ENCODE measurements around the gene GDF7.

Gene GDF7

DNA sequence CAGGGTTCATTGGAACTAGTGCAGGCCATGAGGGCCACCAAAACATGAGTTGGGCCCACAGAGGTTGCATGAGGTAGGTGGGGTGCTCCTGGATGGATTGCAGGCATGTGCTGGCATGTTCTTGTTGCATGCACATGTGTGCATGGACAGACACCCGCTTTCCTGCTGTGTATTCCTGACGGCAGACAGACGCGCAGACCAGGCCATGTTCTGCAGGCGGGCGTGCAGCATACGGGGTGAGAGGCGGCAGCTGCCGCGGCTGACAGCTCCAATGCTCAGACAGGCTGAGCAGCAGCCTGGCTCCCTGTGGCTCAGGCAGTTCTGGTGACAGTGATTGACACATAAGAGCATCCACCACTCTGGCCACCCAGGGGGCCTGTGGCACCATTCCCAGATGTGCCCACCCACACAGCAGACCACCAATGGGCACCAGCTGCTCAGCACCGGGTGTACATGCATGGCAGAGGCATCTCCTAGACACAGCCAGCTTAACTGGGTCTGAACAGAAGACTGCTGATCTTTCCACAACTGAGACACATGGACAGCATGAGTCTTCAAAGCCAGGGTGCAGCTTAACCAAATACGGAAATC is 37.3 kb upstream of the GDF7 start:
- no peak for DNase-seq

DNA sequence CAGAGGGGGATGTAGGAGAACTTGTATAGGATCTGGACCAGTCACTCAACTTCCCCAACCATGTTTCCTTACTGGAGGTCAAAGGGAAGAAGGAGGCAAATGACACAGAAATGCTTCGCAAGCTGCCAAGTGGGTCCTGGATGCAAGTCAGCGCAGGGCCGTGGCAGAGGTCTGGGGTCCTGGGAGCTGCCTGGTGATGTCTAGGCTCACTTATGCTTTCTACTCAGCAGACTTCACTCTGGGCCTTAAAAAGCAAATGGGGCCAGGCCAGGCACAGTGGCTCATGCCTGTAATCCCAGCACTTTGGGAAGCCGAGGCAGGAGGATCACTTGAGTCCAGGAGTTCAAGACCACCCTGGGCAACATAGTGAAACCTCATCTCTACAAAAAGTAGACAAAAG is 36.0 kb upstream of the GDF7 start:
- DNase-seq = no peak

DNA sequence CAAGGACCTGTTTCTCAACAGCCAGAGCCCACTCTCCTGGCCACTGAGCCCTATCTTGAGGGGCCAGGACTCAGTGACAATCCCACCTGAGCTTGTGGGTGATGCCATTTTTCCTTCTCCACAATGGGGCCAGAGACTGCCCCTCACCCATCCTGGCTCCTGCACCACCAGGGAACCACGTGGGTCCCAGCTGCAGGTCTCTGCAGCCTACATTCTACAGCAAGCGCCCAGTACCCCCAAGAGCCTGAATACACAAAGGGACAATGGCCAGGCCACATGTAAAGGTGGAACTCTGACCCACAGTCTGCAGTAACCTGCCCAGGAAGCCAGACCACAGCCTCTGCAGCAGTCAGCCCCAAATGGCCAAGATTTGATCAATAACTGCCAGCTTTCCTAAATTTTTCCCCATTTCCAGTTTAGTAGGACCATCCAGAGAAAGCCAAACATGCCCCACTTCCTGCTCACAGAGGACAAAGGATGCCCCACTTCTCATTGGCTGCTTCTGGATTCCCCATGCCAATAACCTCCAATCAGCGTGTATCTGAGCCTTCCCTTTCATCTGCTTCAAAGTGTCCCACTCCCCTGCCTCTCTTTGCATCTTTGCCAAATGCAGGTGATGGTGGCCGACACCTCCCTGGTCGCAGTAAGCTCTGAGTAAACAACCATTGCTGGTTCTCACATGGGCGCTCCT is 35.2 kb upstream of the GDF7 start:
- no peak for DNase-seq

DNA sequence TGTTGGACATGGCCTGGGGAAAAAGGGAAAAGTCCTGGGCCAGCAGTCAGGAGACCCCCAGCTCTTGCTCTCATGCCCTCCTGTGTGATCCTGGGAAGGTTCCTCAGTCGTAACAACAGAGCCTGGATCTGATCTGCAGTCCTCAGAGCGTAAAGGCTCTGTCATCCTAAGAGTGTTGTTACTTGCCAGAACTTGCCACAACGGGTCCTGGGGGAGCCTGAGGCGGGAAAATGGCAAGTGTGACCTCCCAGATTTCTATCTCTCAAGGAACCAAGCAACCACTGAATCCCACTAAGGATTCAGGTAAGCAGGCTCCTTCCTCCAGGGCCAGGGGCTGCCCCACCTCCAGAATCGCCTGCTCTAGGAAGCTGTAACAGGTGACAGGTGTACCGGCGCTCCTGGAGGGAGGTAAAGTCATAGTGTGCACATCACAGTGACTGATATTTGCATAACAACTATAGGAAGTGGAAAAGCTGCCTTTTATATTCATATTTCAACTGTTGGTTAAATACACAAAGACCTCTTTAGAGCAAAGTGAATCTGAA is 34.4 kb upstream of the GDF7 start:
- DNase-seq = no peak

DNA sequence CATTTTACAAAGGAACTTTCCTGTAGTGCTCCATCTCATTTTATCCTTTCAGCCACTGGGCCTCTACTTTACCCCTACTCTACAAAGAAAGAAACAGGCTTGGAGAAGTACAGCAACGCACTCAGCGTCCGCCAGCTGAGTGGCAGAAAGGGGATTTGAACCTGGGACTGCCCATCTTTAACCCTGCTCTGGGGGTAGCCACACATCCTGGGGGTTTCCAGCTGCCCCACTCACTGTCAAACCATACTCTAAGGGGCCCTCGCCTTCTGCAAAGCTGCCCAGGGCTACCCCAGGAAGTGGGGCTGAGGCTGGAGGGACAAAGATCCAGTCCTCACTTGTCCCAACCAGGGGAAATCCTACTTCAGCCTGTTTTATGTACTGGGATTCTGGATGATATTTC is 33.9 kb upstream of the GDF7 start:
- DNase-seq = no peak

DNA sequence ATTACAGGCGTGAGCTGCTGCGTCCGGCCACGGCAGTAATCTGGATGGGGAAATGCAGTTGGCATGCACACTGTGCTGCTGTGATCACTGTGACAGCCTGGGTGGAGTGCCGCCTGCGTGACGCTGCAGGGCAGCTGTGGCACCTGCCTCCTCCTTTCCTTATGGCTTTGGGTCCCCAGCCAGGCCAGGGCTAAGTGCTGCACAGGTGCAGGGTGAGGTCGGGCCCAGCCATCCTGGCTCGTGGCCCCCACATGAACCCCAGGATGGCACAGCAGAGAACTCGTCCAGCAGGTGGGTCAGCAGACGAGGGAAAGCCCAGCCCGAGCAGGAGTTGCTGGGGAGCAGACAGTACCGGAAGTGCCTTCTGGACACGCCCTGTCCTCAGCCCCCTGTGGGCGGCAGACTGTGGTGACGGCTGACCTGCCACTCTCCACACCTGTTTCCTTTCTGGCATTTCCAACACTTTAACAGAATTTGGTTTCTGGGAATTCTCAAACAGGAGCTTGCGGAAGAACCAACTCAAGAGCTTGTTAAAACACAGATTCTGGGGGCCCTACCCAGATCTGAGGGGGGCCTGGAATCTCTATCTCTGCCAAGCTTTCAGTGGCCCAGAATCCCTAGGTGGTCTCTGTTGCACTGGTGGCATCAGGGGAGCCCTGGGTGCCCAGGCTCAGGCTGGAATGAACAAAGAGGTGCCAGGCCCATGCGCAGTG is 33.0 kb upstream of the GDF7 start:
- DNase-seq = no peak

DNA sequence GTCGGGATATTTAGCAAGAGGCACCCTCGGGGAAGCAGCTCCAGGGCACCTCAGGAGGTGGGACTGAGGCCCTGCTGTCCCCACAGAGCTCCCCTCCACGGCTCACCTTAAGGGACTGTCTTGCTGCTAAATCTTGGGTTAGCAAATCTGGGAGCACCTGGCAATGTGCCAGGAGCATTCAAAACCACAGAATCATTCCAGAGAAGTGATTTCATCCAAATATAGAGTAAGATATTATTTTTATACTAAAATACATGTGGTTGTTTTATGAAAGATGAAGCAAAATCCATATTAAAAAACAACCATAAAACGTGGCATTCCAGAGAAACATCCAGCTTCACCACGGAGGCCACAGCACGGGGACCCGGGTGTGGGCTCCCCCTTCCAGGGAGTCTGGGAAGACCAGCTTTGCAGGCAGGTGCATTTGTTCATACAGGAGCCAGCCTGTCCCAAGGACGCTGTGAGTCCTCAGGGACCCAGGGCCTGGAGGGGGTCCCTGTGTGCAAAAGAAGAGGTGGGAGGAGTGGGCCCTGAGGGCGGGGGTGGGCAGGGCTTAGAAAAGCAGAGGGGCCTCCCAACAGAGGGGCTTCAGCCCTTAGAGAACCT is 32.3 kb upstream of the GDF7 start:
- no peak for DNase-seq

DNA sequence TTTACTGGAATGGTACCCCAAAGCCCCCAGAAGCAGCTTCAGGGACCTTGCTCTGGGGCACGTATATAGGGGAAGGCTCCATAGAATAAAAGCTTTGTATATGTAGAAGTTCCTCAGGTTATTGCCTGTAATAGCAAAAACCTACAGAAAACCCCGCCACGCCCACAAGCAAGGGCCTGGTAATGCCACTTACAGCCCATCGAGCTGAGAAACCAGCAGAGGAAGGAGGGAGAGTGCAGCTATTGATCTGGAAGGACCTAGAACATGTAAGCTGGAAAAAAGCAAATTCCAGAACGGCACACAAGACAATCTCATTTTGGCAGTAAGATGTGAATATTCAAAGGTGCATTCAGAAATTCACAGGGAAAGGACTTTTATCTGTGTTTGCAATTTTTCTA is 31.8 kb upstream of the GDF7 start:
- DNase-seq = no peak

DNA sequence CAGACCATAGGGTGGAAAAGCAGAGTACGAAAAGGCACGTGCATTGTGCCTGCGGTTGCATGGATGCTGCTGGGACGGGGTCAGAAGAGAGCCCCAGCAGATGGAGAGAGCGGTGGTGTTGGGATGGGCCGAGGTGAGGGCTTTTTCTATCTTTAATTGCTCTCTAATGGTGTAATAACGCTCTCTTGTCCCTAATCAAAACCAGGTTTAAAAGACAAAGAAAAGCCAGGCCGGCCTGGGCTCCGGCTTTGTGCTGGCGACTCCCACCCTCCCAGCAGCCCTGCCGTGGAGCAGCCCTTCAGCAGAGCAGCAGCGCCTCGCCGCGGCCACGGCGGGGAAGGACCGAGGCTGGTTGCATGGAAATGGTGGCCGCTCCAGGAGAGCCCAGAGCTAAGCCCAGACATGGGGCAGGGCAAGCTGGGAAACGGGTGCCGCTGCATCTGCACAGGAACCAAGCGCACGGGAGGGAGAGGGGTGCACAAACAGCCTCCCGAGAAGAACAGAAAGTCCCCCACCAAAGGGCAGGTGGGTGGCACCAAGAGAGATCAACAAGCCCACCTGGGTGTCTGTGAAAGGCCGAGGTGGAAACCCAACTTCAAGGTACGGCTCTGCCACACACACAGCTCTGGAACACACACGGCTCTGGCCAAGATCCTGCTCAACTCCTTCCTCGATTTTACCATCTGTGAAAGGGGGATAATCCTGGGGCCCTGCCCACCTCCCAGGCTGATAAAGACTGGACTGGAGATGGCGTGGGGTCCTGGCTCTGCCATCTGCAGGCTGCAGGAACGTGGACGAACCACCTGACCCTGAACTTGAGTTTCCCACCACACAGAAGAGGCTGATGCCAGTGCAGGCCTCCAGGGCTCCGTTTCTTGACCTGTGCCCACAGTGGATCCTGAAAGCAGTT is 31.0 kb upstream of the GDF7 start:
- peak; percentile 77 for DNase-seq

DNA sequence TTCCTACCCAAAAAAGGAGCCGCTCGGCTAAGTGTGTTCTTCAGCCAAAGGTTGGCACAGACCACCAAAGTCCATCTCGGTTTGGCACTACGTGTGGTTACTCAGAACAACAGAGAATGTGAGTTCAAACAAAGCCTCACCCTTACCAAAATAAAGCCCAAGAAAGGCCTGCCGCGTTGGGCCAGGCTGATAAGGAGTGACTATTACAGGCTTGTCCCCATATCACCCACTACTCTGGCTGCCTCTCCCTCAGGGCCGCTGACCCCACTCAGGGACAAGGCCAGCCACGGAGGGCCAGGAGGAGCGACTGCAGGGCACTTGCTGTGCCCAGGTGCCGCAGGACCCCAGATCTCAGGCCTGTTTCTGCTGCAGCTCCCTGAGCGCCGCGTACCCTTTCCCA is 29.8 kb upstream of the GDF7 start:
- DNase-seq = no peak

DNA sequence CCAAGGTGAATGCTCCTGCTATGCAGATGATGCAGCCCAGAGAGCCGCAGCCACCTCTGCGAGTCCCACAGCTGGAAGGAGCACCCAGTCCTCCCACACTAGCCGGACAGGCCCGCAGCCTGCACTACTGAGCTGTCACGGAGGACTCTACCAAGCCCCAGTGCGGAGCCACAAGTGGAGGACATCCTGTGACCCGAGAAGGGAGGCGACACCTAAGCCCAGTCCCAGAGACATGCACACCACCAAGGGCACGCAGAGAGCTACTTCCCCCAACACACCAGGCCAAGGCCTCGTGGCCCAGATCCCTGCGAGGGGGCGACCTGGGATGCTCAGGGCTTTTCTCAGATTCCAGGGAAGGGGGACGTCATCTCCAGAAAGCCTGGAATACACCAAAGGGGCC is 28.9 kb upstream of the GDF7 start:
- no peak for DNase-seq

DNA sequence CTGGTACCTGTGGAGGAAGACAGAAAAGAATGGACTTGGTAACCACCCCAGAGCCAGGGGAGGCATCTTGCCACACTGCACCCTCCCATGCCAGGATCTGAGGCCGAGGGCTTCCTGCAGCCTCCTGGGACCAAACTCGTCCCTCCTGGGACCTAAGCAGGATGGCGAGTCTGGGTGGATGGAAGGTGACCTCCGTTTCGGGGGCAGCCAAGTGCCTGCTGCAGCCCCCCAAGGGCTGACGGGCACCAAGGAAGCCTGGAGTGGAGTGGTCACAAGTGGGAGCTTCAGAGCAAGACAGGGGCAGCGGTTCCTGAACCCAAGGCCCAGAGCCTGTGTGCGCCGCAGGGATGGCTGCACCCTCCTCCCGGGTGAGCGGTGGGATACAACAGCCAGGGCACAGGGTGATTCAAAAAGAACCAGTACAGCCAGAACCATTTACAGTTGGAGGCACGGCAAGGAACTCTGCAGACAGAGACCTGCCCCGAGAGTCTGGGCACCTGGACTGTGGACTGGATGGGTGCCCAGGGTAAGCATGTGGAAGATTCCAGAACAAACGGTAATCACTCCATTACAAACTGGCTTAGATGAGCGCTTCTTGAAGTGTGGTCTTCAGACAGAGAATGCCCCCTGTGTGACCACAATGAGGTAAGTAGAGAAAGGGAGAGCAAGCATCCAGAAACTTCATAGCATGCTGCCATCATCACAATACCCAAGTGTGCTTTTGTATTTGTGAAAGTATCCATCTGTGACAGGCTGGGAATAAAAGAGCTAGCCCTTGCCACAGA is 28.1 kb upstream of the GDF7 start:
- DNase-seq = no peak

DNA sequence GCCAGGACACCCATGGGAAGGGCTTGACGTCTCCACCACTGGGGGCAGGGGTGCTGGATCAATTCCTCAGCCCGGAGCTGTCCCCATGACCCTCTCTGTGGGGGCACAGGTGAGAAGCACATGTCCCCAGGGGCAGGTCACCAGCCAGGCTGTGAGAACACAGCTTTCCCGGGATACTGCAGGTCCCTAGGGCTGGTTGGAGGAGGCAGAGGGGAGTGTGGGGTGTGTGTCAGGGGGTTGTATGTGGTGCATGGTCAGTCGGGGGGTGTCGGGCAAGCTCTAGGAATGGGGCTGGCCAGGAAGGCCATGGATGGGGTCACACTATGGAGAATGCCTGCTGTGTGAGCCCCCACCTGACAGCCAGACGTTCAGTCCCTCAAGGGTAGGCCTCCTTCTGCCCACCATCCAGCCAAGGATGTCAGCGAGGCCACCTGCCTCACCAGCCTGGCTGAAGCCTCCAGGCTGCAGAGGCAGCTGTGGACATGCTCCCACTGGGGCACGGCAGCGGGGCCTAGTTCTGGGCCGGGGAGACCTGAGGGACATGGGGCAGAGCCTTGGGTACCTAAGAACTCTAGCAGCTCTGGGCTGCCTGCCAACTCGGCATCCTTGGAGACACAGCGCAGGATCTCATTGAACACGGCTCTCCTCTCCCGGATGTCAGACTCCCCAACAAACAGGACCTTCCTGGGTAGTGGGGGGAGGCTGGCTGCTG is 26.4 kb upstream of the GDF7 start:
- DNase-seq = no peak

DNA sequence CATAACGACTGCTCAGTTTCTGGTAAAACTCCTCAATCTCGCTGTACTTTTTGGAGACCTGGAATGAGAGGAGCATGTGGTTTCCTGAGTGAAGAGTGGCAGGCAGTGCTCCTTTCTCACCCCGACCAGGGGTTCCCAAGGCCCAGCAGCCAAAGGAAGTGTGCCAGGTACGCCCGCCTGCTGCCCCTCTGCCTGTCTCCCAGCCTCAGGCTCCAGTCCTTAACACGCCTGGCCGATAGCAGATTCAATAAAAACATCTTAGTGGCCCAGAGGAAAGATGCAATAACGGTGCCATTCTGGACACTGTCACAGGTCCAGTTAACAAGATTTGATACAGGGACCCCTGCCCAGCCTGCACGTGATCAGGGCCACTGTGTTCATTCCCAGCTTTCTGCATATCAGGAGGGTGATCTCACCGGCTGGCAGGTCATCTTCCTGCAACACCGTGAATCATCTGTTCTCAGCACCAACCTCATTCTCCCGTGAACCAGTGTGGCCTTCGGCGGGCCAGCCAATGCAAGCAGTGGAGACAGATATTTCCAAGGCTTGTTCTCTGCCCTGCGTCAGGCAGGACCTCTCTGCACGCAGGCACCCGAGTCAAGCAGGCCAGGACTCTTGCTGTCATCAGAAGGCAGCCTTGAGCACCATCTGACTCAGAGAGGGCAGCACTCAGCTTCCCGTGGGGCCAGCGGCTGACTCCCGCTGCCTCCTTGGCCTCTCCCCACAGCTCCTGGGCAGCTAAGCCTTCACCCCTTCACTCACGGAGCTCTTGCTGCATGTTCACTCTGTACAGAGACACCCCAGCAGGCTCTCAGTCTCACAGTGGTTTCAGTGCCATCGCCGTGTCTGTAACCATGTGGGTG is 25.6 kb upstream of the GDF7 start:
- DNase-seq = no peak

DNA sequence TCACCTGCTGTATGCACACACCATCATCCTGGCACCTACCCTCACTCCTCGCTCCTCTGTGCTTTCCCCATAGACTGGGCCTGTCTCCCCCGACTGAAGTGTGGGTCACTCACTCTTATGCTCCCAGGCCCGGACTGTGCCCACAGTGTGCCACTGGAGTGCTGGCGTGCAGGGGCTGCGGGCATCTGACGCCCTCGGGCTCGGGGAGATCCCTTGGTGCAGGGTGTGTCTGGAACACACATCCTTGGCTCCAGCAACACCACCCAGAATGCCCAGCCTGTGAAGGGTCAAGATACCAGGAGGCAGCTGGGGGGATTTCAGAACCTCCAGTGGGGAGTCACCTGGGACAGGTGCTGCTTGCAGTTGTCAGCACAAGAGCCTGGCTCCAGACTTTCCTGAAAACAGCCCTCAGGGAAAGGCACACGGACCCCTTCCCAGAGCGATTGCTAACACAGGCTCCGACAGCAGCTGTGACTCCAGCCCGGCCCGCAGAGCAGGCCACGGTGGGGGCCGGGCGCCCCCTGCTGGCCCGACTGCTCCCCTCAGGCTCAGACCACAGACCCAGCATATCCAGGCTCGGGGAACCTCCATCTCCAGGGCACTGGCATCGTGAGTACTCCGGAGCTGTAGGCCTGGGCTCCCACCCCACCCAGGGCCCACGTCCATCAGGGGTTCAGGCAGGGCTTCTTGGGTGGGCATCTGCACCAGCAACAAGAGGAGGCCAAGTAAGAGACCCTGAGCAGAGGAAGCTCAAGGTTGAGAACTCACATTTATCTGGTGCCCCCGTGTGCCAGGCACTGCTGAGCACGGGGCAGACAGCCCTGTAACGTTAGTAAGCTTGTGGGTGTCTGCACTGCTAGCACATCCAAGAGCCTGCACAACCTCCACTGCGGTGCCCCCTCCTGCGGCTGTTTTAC is 24.6 kb upstream of the GDF7 start:
- peak; percentile 89 for DNase-seq

DNA sequence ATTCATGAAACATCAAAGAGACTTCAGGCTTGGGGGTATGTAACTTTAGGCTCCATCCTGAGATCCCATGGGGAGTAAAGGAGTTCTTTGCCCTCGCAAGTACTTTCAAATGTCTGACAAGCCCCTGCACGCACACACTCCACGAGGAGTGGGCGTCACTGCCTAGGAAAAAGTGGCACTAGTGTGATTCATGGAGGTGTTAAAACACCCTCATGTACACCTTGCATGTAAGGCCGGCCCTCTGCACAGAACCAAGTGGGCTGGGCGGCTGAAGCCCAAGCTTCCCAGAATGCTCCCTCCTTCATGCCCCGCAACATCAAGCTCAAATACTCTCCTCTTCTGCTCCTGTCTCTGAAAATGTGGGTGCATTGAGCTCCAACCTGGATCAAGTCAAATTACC is 23.9 kb upstream of the GDF7 start:
- DNase-seq = no peak

DNA sequence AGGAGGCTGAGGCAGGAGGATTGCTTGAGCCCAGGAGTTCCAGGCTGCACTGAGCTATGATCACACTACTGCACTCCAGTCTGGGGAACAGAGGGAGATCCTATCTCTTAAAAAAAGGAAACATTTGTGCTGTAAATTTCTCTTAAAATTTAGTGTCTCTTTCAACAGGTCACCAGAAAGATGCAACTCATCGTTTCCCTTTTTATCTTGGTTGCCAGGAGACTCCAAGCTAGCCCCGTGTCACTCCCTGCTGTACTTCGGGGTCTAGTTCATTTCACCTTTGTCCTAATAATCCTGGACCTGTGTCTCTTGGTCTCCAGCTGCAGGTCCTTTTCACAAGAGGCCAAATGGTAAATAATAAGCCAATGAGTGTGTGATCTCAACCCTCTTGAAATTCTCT is 23.1 kb upstream of the GDF7 start:
- no peak for DNase-seq

DNA sequence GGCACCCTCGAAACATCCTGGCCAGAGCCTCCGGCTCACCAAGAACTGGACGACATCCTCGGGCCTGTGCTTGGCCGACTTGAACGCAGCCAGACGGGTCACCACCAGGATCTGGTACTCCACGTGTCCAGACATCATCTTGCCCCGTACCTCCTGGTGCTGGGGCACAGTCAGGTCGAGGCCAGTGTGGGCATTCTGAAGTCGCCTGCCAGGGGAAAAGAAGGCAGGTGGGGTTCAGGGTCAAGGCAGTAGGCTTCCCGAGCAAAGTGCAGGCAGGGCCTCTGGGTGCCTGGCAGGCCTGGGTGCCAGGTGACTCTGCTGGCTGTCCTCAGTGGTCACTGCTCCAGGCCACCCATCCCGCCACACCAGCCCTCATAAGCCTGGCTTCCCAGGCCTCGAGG is 21.6 kb upstream of the GDF7 start:
- no peak for DNase-seq

DNA sequence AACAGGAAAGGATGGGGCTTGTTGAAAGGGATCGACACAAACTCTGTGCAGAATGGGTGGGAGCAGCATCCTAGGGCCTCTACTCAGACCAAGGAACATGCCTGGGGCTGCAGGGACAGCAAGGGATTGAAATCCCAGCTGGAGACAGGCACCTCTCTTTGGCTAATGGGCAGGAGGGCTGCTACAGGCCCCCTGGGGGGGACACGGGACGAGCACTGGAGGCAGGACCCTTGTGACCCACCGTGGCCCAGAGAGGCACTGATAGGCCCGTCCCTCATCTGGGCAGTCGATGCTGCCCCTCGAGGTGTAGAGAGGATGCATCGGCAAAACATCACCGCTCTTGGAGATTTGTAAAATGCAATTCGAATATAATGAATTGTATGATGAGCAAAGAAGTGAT is 21.2 kb upstream of the GDF7 start:
- no peak for DNase-seq
